GM23248 (cell line): ENCODE results near the gene ZMAT2. TPM values are rescaled to one million over a fixed set of nuclear protein-coding genes. Genes with fewer than 3 reads are reported as not detected.

Experiments used
- DNase-seq: peaks from one replicate; pipeline ENCODE4 v3.0.0-alpha.2; 2015
- H2AFZ ChIP-seq: fragments of 200-600 bp; sonication (generic); 2 replicates; pipeline ENCODE4 v1.6.1; 2016; ENCODE audit warnings: antibody characterized with exemption
- H3F3A ChIP-seq: fragments of 200-600 bp; sonication (generic); 2 replicates; pipeline ENCODE4 v1.6.1; 2016; ENCODE audit warnings: mild to moderate bottlenecking, antibody characterized with exemption, mixed run types; ENCODE audit not compliant: insufficient read depth
- H3K27ac ChIP-seq: fragments of 200-600 bp; sonication (generic); 2 replicates; pipeline ENCODE4 v1.5.1; 2016; ENCODE audit warnings: mild to moderate bottlenecking
- H3K27me3 ChIP-seq: fragments of 200-600 bp; sonication (generic); replicated peaks from 2 replicates; pipeline ENCODE4 v1.6.1; 2016; ENCODE audit warnings: mild to moderate bottlenecking; ENCODE audit not compliant: insufficient read depth
- H3K36me3 ChIP-seq: fragments of 200-600 bp; sonication (generic); 2 replicates; pipeline ENCODE4 v1.6.1; 2016; ENCODE audit warnings: low read depth, mild to moderate bottlenecking
- H3K4me1 ChIP-seq: fragments of 200-600 bp; sonication (generic); 2 replicates; pipeline ENCODE4 v1.6.1; 2016; ENCODE audit warnings: mild to moderate bottlenecking; ENCODE audit not compliant: insufficient read depth
- H3K4me2 ChIP-seq: fragments of 200-600 bp; sonication (generic); one replicate; pipeline ENCODE4 v1.6.1; 2016; ENCODE audit warnings: mild to moderate bottlenecking; ENCODE audit not compliant: unreplicated experiment
- H3K4me3 ChIP-seq: fragments of 200-600 bp; sonication (generic); 2 replicates; pipeline ENCODE4 v1.5.1; 2016; ENCODE audit warnings: mild to moderate bottlenecking
- H3K79me2 ChIP-seq: fragments of 200-600 bp; sonication (generic); 2 replicates; pipeline ENCODE4 v1.6.1; 2016; ENCODE audit warnings: mild to moderate bottlenecking; ENCODE audit not compliant: insufficient read depth
- H3K9ac ChIP-seq: fragments of 200-600 bp; sonication (generic); 2 replicates; pipeline ENCODE4 v1.6.1; 2016; ENCODE audit warnings: mild to moderate bottlenecking
- H3K9me2 ChIP-seq: fragments of 200-600 bp; sonication (generic); 2 replicates; pipeline ENCODE4 v1.6.1; 2016; ENCODE audit warnings: mixed run types, mild to moderate bottlenecking, moderate library complexity; ENCODE audit not compliant: insufficient read depth
- H3K9me3 ChIP-seq: fragments of 200-600 bp; sonication (generic); one replicate; pipeline ENCODE4 v1.6.1; 2017; ENCODE audit warnings: low read depth
- H4K20me1 ChIP-seq: fragments of 200-600 bp; sonication (generic); 2 replicates; pipeline ENCODE4 v1.6.0; 2016; ENCODE audit not compliant: insufficient read depth
- EZH2 ChIP-seq: fragments of 200-600 bp; sonication (generic); IDR thresholded peaks from 2 replicates; pipeline ENCODE4 v1.6.1; 2018; ENCODE audit warnings: antibody characterized with exemption, mild to moderate bottlenecking; ENCODE audit not compliant: insufficient read depth, poor library complexity, severe bottlenecking
- EZH2phosphoT487 ChIP-seq: fragments of 200-600 bp; sonication (generic); IDR thresholded peaks from 2 replicates; pipeline ENCODE4 v1.6.1; 2018; ENCODE audit warnings: antibody characterized with exemption, moderate library complexity, mild to moderate bottlenecking, low read depth; ENCODE audit not compliant: insufficient read depth
- WGBS, 2 experiments: methylation state at CpG; one replicate each; pipeline ENCODE4 v1.1.6; 2015 to 2017; ENCODE audit warnings: low lambda C conversion rate in 2 of 2, low coverage in 1 of 2; ENCODE audit errors: missing lambda C conversion rate in 2 of 2; 5-methylcytosine and 5-hydroxymethylcytosine counted together
- in situ Hi-C: fragments of 300-500 bp; cut with MboI; formaldehyde crosslinking; loops from 2 replicates; pipeline ENCODE4 v1.15.0; 2020
- polyA plus RNA-seq: library from polyadenylated mRNA; unstranded; fragments of >200 nt; fragmentation: Nextera tagmentation; extraction: Ambion mirVana; gene quantifications from 2 replicates; pipeline ENCODE4 v1.2.1, GENCODE V29; 2016
- total RNA-seq: library from RNA; depleted of rRNA; stranded (reverse); fragments of >200 nt; shearing (Covaris generic); gene quantifications from 2 replicates; pipeline ENCODE4 v1.2.3, GENCODE V29; 2014

The ZMAT2 gene
- total and polyA plus RNA-seq, 2 experiments from 2014 or later, result 36.3 to 43.1 TPM

DNA sequence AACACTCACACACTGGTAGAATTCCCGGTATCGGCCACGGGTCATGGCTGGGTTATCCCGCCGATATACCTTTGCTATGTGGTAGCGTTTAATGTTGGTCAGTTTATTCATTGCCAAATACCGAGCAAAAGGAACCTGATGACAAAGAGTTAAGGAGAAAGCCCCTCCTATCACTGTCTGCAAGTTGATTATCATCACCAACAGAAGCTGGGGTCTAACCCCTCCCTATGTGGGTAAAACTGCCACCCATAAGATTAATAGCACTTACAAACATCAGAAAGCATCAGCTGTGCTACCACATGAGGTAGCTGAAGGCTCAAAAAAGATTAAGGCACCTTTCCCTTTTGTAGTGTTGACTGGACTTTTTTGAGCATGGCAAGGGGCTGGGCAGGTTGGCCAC lies 21.3 kb upstream of the ZMAT2 start:
- in situ Hi-C loops, result no loop called here
- no peak for DNase-seq
- Histone ChIP-seq H4K20me1 (no peaks in the 10 kb centered on the region), H3K9me3 (no peaks in the 10 kb centered on the region), H3K4me1 (no peaks in the 10 kb centered on the region), H2AFZ (no peak overlapping the region), H3K27ac (no peak overlapping the region), H3K9ac (no peak overlapping the region), H3K4me2 (no peak overlapping the region), H3F3A (peaks cover 15% of the 10 kb centered on the region; the same call in 1 of the 2 replicates), H3K4me3 (no peak overlapping the region), H3K36me3 (peaks cover 23% of the 10 kb centered on the region), H3K79me2 (no peaks in the 10 kb centered on the region), H3K9me2 (no peaks in the 10 kb centered on the region), H3K27me3 (no peaks in the 10 kb centered on the region)
- TF ChIP-seq EZH2 (no peak), EZH2phosphoT487 (no peak)
- 95 to 97% methylated on average over 7 of the region's 7 CpGs for WGBS, 2 experiments

DNA sequence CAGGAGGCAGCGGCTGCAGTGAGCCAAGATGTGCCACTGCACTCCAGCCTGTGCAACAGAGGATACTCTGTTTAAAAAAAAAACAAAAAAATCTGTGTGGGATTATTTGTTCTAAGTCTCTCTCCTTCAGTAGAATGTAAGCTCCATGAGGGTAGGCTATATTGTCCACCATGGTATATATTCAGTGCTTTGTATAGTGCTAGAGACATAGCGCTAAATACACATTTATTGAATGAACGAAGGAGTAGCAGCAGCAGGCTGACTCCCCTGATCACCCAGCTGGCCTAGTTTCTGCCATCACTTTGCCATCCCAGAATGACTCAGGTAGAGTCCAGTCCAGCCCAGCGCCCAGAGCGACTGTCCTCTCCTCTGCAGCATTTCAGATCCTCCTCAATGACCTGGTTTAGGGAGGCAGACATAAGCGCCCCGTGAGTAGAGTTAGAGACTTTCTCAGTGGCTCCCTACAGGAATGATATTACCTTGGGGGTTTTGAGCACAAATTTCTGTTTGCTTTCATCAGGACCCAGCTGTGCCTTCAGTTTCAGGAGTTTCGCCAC lies 9.8 kb upstream of the ZMAT2 start:
- TF ChIP-seq EZH2 (no peak), EZH2phosphoT487 (no peak)
- Histone ChIP-seq H3K4me1 (peaks cover 11% of the 10 kb centered on the region; the same call in 1 of the 2 replicates), H3K9me2 (no peaks in the 10 kb centered on the region), H3K4me2 (peak overlapping the region; percentile 93), H3K36me3 (peaks cover 12% of the 10 kb centered on the region), H3K9me3 (no peaks in the 10 kb centered on the region), H3K27me3 (no peaks in the 10 kb centered on the region), H3K9ac (peak overlapping the region; percentile 95), H4K20me1 (no peaks in the 10 kb centered on the region), H3K4me3 (peak overlapping the region; percentile 96), H3K27ac (peak overlapping the region; percentile 80), H3F3A (peaks cover 22% of the 10 kb centered on the region), H3K79me2 (peaks cover 91% of the 10 kb centered on the region), H2AFZ (peak overlapping the region; percentile 92)
- in situ Hi-C loops, result no loop called here
- WGBS, 2 experiments, result 36% methylated on average over 8 of the region's 8 CpGs
- DNase-seq, result peak; percentile 60

- peaks cover 11% of the 10 kb centered on the region; the same call in 1 of the 2 replicates for H3K4me1 ChIP-seq
- TF ChIP-seq EZH2phosphoT487 (no peak), EZH2 (no peak)
- H3K79me2 ChIP-seq, result peaks cover 91% of the 10 kb centered on the region
- peak within 1 kb of the TSS; percentile 95 for H3K9ac ChIP-seq
- H2AFZ ChIP-seq, result peak within 1 kb of the TSS; percentile 92
- H3F3A ChIP-seq, result peaks cover 22% of the 10 kb centered on the region
- H3K9me3 ChIP-seq, result no peaks in the 10 kb centered on the region
- in situ Hi-C loops, result no loop called here
- H3K27ac ChIP-seq, result peak within 1 kb of the TSS; percentile 80
- DNase-seq, result peak; percentile 99
- 1% methylated on average over 49 to 61 of the region's 61 CpGs for WGBS, 2 experiments
- H3K27me3 ChIP-seq, result no peaks in the 10 kb centered on the region
- peak within 1 kb of the TSS; percentile 96 for H3K4me3 ChIP-seq
- H3K36me3 ChIP-seq, result peaks cover 16% of the 10 kb centered on the region
- H3K9me2 ChIP-seq, result no peaks in the 10 kb centered on the region
- peak within 1 kb of the TSS; percentile 93 for H3K4me2 ChIP-seq
- no peaks in the 10 kb centered on the region for H4K20me1 ChIP-seq
Observed at GRCh38 chr5:140690941-140691924, 9.0 kb upstream of the ZMAT2 start, which contains the start of the genes HARS1 and HARS2. HARS1 (minus strand) TSS chr5:140691370; CDS start chr5:140691304, 66 bp downstream. HARS2 (plus strand) TSS chr5:140691455; CDS start chr5:140691649, 194 bp downstream.

DNA sequence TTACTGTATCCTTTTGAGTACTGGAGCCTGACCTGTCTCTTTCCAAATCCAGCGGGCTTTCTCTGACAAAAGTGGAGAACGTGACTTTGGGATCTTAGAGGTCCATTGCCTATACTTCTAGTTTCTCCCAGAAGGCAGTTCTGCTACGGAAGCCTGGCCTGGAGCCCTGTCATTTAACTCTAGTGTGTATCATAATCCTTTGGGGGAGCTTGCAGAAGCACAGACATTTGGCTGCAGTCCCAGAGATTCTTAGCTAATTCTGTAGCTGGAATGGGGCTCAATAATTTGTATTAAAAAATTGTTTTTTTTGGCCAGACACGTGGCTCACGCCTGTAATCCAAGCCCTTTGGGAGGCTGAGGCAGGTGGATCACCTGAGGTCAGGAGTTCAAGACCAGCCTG lies 6.0 kb upstream of the ZMAT2 start:
- no peaks in the 10 kb centered on the region for H3K27me3 ChIP-seq
- H3K79me2 ChIP-seq, result peaks cover 65% of the 10 kb centered on the region
- H3K4me3 ChIP-seq, result no peak overlapping the region
- TF ChIP-seq EZH2 (no peak), EZH2phosphoT487 (no peak)
- H3K27ac ChIP-seq, result no peak overlapping the region
- in situ Hi-C loops, result no loop called here
- peaks cover 11% of the 10 kb centered on the region; the same call in 1 of the 2 replicates for H3K4me1 ChIP-seq
- H3K9me2 ChIP-seq, result no peaks in the 10 kb centered on the region
- H3K36me3 ChIP-seq, result peaks cover 30% of the 10 kb centered on the region
- no peak overlapping the region for H3K9ac ChIP-seq
- no peak overlapping the region for H3K4me2 ChIP-seq
- no peaks in the 10 kb centered on the region for H4K20me1 ChIP-seq
- peaks cover 47% of the 10 kb centered on the region for H3F3A ChIP-seq
- 70 to 75% methylated on average over 5 of the region's 5 CpGs for WGBS, 2 experiments
- H2AFZ ChIP-seq, result no peak overlapping the region
- DNase-seq, result peak; percentile 24
- no peaks in the 10 kb centered on the region for H3K9me3 ChIP-seq
